Astrocyte (in vitro differentiated cells and primary cell): ENCODE data around the gene CNN3. TPM values are rescaled to one million over a fixed set of nuclear protein-coding genes. Genes with fewer than 3 reads are reported as not detected.

Source experiments
- DNase-seq: peaks from one replicate; pipeline ENCODE4 v3.0.0-alpha.2; 2010; ENCODE audit warnings: low read depth
- FAIRE-seq: peaks from 2 replicates; lab custom pipeline; 2011; peaks lifted over from hg19 to GRCh38; lab: Jason Lieb, UNC
- H2AFZ ChIP-seq: 2 replicates; pipeline ENCODE4 v1.6.0; 2012; ENCODE audit warnings: low read depth, low read length, inconsistent platforms
- H3K27ac ChIP-seq: 2 replicates; pipeline ENCODE4 v1.5.1; 2011; ENCODE audit warnings: low read depth, low read length, inconsistent platforms
- H3K27me3 ChIP-seq: 2 replicates; pipeline ENCODE4 v1.6.0; 2011; ENCODE audit warnings: low read length, inconsistent platforms; ENCODE audit not compliant: insufficient read depth
- H3K36me3 ChIP-seq: 2 replicates; pipeline ENCODE4 v1.5.1; 2011; ENCODE audit warnings: low read length, inconsistent platforms; ENCODE audit not compliant: insufficient read depth
- H3K4me1 ChIP-seq: 2 replicates; pipeline ENCODE4 v1.5.1; 2011; ENCODE audit warnings: low read length, inconsistent platforms; ENCODE audit not compliant: insufficient read depth
- H3K4me2 ChIP-seq: 2 replicates; pipeline ENCODE4 v1.6.0; 2012; ENCODE audit warnings: low read length, inconsistent platforms
- H3K4me3 ChIP-seq: 2 replicates; pipeline ENCODE4 v1.5.1; 2011; ENCODE audit warnings: low read depth, mild to moderate bottlenecking, low read length, inconsistent platforms; ENCODE audit not compliant: insufficient read depth
- H3K79me2 ChIP-seq: 2 replicates; pipeline ENCODE4 v1.6.0; 2012; ENCODE audit warnings: mild to moderate bottlenecking, low read length, inconsistent platforms; ENCODE audit not compliant: insufficient read depth
- H3K9ac ChIP-seq: 2 replicates; pipeline ENCODE4 v1.6.0; 2012; ENCODE audit warnings: mild to moderate bottlenecking, low read length, inconsistent platforms
- H3K9me3 ChIP-seq: 2 replicates; pipeline ENCODE4 v1.5.1; 2012; ENCODE audit warnings: low read depth, mild to moderate bottlenecking, low read length, inconsistent platforms; ENCODE audit not compliant: insufficient read depth
- H4K20me1 ChIP-seq: 2 replicates; pipeline ENCODE4 v1.6.0; 2012; ENCODE audit warnings: low read length, inconsistent platforms; ENCODE audit not compliant: insufficient read depth
- H3K27ac Mint-ChIP-seq: one replicate; pipeline ENCODE4 v1.8.0; 2021; ENCODE audit warnings: mild to moderate bottlenecking, mixed read lengths; ENCODE audit not compliant: unreplicated experiment
- H3K27me3 Mint-ChIP-seq: one replicate; pipeline ENCODE4 v1.8.0; 2021; ENCODE audit warnings: low read depth, mixed read lengths; ENCODE audit not compliant: unreplicated experiment
- H3K36me3 Mint-ChIP-seq: one replicate; pipeline ENCODE4 v1.8.0; 2021; ENCODE audit warnings: low read depth, mixed read lengths; ENCODE audit not compliant: unreplicated experiment
- H3K4me1 Mint-ChIP-seq: one replicate; pipeline ENCODE4 v1.8.0; 2021; ENCODE audit warnings: low read depth, mixed read lengths; ENCODE audit not compliant: unreplicated experiment
- H3K4me3 Mint-ChIP-seq: one replicate; pipeline ENCODE4 v1.8.0; 2021; ENCODE audit warnings: mild to moderate bottlenecking, moderate library complexity, mixed read lengths; ENCODE audit not compliant: unreplicated experiment
- H3K9me3 Mint-ChIP-seq: one replicate; pipeline ENCODE4 v1.8.0; 2021; ENCODE audit warnings: mild to moderate bottlenecking, mixed read lengths; ENCODE audit not compliant: unreplicated experiment
- CTCF ChIP-seq: IDR thresholded peaks from 2 replicates; pipeline ENCODE4 v1.5.1; 2011; ENCODE audit warnings: low read depth, mild to moderate bottlenecking, inconsistent platforms, low read length, moderate library complexity; ENCODE audit not compliant: insufficient read depth
- EZH2 ChIP-seq: IDR thresholded peaks from 2 replicates; pipeline ENCODE4 v1.6.1; 2012; ENCODE audit warnings: mild to moderate bottlenecking, low read length, inconsistent platforms; ENCODE audit not compliant: insufficient read depth
- total RNA-seq: library from RNA; stranded (reverse); gene quantifications from 2 replicates; pipeline ENCODE4 v1.2.1, GENCODE V29; 2021

The CNN3 gene
- total RNA-seq, 1 donor from 2014 or later: 515 TPM

DNA sequence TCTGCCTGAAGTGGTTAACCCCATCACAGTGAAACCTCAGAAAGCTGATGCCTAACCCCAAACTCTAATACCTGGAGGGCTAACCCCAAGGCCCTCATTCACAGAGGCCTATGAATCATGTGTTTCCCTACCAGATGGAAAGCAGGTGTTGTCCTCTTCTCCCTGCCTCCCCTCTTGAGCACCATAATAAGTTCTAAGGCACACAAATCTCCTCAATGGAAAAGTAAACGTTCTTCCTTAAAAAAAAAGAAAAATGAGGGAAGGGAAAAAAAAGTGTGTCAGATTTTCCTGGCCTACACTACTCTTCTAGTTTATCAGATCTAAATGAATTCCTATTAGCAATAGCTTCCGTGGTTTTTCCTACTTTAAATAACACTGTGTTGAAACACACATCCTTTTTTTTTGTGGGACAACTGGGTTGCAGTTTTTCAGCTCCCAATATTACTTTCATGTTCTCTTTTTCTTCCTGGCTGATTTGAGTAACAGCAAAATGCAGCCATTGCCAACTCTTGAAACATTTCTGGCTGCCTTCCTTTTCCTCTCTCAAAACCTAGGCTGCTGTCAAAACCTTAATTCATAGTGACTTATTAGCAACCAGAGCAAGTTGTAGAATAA, 63.5 kb downstream of the CNN3 start:
- Histone ChIP-seq H3K27me3 (no peaks in the 10 kb centered on the region), H3K79me2 (no peaks in the 10 kb centered on the region), H2AFZ (no peak overlapping the region), H3K27ac (peak overlapping the region; percentile 97), H3K36me3 (no peaks in the 10 kb centered on the region), H4K20me1 (no peaks in the 10 kb centered on the region), H3K4me1 (peaks cover 51% of the 10 kb centered on the region), H3K9me3 (no peaks in the 10 kb centered on the region), H3K4me3 (peak overlapping the region; percentile 35), H3K4me2 (peak overlapping the region; percentile 75), H3K9ac (peak overlapping the region; percentile 80)
- Mint-ChIP-seq H3K9me3 (no peaks in the 10 kb centered on the region), H3K4me3 (peak overlapping the region; percentile 52), H3K27me3 (no peaks in the 10 kb centered on the region), H3K36me3 (no peaks in the 10 kb centered on the region), H3K4me1 (peaks cover 56% of the 10 kb centered on the region), H3K27ac (peak overlapping the region; percentile 99)
- DNase-seq (peak; percentile 94), FAIRE-seq (no peak)
- TF ChIP-seq EZH2 (no peak), CTCF (no peak)

DNA sequence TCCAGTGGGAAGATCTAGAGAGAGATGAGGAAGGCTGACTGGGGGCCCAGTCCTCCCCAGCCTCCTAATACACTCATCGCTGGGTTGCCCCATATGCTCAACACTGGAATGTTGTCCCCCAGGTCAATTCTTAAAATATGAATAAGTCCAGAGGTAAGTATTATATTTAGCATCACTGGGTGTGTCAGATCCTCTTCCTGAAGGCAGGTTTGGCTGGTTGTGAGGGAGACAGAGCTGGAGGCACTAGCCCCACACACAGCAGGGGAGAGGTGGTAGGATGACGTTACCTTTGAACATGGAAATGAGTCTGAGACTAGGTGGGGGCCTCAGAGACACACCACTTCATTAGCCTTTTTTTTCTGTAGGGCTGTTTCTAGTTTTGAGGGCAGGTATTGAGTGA, 64.2 kb downstream of the CNN3 start:
- Mint-ChIP-seq H3K4me3 (no peak overlapping the region), H3K4me1 (peaks cover 59% of the 10 kb centered on the region), H3K9me3 (no peaks in the 10 kb centered on the region), H3K27me3 (no peaks in the 10 kb centered on the region), H3K27ac (peak overlapping the region; percentile 70), H3K36me3 (no peaks in the 10 kb centered on the region)
- TF ChIP-seq CTCF (no peak), EZH2 (no peak)
- H3K9me3 ChIP-seq: no peaks in the 10 kb centered on the region
- FAIRE-seq: no peak
- no peaks in the 10 kb centered on the region for H3K36me3 ChIP-seq
- no peaks in the 10 kb centered on the region for H3K79me2 ChIP-seq
- H3K27ac ChIP-seq: peak overlapping the region; percentile 97
- no peak overlapping the region for H2AFZ ChIP-seq
- no peaks in the 10 kb centered on the region for H4K20me1 ChIP-seq
- no peaks in the 10 kb centered on the region for H3K27me3 ChIP-seq
- DNase-seq: no peak
- H3K4me3 ChIP-seq: no peak overlapping the region
- H3K9ac ChIP-seq: peak overlapping the region; percentile 80
- H3K4me2 ChIP-seq: peak overlapping the region; percentile 75
- H3K4me1 ChIP-seq: peaks cover 51% of the 10 kb centered on the region

GRCh38 chr1:94859174-94859573, 67.7 kb downstream of the CNN3 start:
- Histone ChIP-seq H3K4me3 (no peak overlapping the region), H3K79me2 (no peaks in the 10 kb centered on the region), H3K4me1 (peaks cover 27% of the 10 kb centered on the region), H4K20me1 (no peaks in the 10 kb centered on the region), H3K9me3 (no peaks in the 10 kb centered on the region), H3K4me2 (no peak overlapping the region), H3K9ac (no peak overlapping the region), H3K27me3 (no peaks in the 10 kb centered on the region), H3K27ac (no peak overlapping the region), H2AFZ (no peak overlapping the region), H3K36me3 (no peaks in the 10 kb centered on the region)
- DNase-seq (no peak), FAIRE-seq (no peak)
- Mint-ChIP-seq H3K4me3 (no peak overlapping the region), H3K4me1 (peaks cover 31% of the 10 kb centered on the region), H3K27ac (no peak overlapping the region), H3K36me3 (no peaks in the 10 kb centered on the region), H3K9me3 (no peaks in the 10 kb centered on the region), H3K27me3 (no peaks in the 10 kb centered on the region)
- no peak for TF ChIP-seq CTCF
- TF ChIP-seq EZH2: no peak
